ENCODE data around the gene DOCK3. TPM values are rescaled to one million over a fixed set of nuclear protein-coding genes. Genes with fewer than 3 reads are reported as not detected.
"Not testable (repeated sequence)": the region's sequence is repeated elsewhere in the genome, so short reads cannot be mapped to it uniquely, and the experiment has no call there.

Gene DOCK3
- polyA plus RNA-seq, 1 donor from 2014 or later, result 15.6 TPM

GRCh38 chr3:50862221-50862620 is 187.5 kb downstream of the DOCK3 start:
- no peak overlapping the region for H3K4me3 ChIP-seq (ENCODE audit: low read length)
- no peak overlapping the region for H2AFZ ChIP-seq (ENCODE audit: low read depth, low read length)
- no peak overlapping the region for H3K9ac ChIP-seq (ENCODE audit: low read length)
- H4K20me1 ChIP-seq (ENCODE audit: insufficient read depth), result no peaks in the 10 kb centered on the region
- peaks cover 5% of the 10 kb centered on the region for H3K9me3 ChIP-seq (ENCODE audit: low read length)
- H3K27ac ChIP-seq (ENCODE audit: low read length), result no peak overlapping the region
- H3K27me3 ChIP-seq (ENCODE audit: insufficient read depth, low read depth, low read length), result no peaks in the 10 kb centered on the region
- H3F3A ChIP-seq (ENCODE audit: insufficient read depth, low read length, poor library complexity, severe bottlenecking), result no peaks in the 10 kb centered on the region
- no peak for TF ChIP-seq EZH2 (IDR thresholded peaks at IDR 0.05; ENCODE audit: borderline replicate concordance, insufficient read depth, low read length, poor library complexity, severe bottlenecking)
- no peak for TF ChIP-seq POLR2AphosphoS5 (IDR thresholded peaks at IDR 0.05)
- no peak for TF ChIP-seq TAF1 (IDR thresholded peaks at IDR 0.05; ENCODE audit: low read depth)
- no peak for TF ChIP-seq EP300 (conservative IDR thresholded peaks at IDR 0.05; ENCODE audit: poor library complexity, severe bottlenecking)
- no peak for TF ChIP-seq SMC3 (conservative IDR thresholded peaks at IDR 0.05; ENCODE audit: poor library complexity)
- no peak for TF ChIP-seq MXI1 (conservative IDR thresholded peaks at IDR 0.05; ENCODE audit: poor library complexity, severe bottlenecking)
- no peak for TF ChIP-seq RAD21 (conservative IDR thresholded peaks at IDR 0.05)
- no peak for TF ChIP-seq CTCF (IDR thresholded peaks at IDR 0.05; ENCODE audit: poor library complexity, severe bottlenecking)
- TF ChIP-seq REST (IDR thresholded peaks at IDR 0.05; ENCODE audit: borderline replicate concordance), result no peak
- H3K79me2 ChIP-seq (replicated peaks; ENCODE audit: insufficient read depth, low read length), result peaks cover 2% of the 10 kb centered on the region
- no peak overlapping the region for H3K4me2 ChIP-seq (ENCODE audit: low read length)
- no peaks in the 10 kb centered on the region for H3K36me3 ChIP-seq (ENCODE audit: insufficient read depth, low read length)
- no peaks in the 10 kb centered on the region for H3K9me2 ChIP-seq (ENCODE audit: insufficient read depth, low read length)

GRCh38 chr3:50873376-50874157 is 198.8 kb downstream of the DOCK3 start:
- Histone ChIP-seq H3K27ac (ENCODE audit: low read length) (no peak overlapping the region), H3K9ac (ENCODE audit: low read length) (no peak overlapping the region), H2AFZ (ENCODE audit: low read depth, low read length) (no peak overlapping the region), H3K4me3 (ENCODE audit: low read length) (no peak overlapping the region), H3K79me2 (replicated peaks; ENCODE audit: insufficient read depth, low read length) (no peaks in the 10 kb centered on the region), H4K20me1 (ENCODE audit: insufficient read depth) (no peaks in the 10 kb centered on the region), H3K9me2 (ENCODE audit: insufficient read depth, low read length) (no peaks in the 10 kb centered on the region), H3K4me2 (ENCODE audit: low read length) (no peak overlapping the region), H3K9me3 (ENCODE audit: low read length) (no peaks in the 10 kb centered on the region), H3F3A (ENCODE audit: insufficient read depth, low read length, poor library complexity, severe bottlenecking) (no peaks in the 10 kb centered on the region), H3K27me3 (ENCODE audit: insufficient read depth, low read depth, low read length) (no peaks in the 10 kb centered on the region), H3K36me3 (ENCODE audit: insufficient read depth, low read length) (no peaks in the 10 kb centered on the region)
- TF ChIP-seq REST (IDR thresholded peaks at IDR 0.05; ENCODE audit: borderline replicate concordance), result no peak
- no peak for TF ChIP-seq RAD21 (conservative IDR thresholded peaks at IDR 0.05)
- no peak for TF ChIP-seq CTCF (IDR thresholded peaks at IDR 0.05; ENCODE audit: poor library complexity, severe bottlenecking)
- no peak for TF ChIP-seq TAF1 (IDR thresholded peaks at IDR 0.05; ENCODE audit: low read depth)
- TF ChIP-seq POLR2AphosphoS5 (IDR thresholded peaks at IDR 0.05), result no peak
- no peak for TF ChIP-seq EP300 (conservative IDR thresholded peaks at IDR 0.05; ENCODE audit: poor library complexity, severe bottlenecking)
- no peak for TF ChIP-seq MXI1 (conservative IDR thresholded peaks at IDR 0.05; ENCODE audit: poor library complexity, severe bottlenecking)

GRCh38 chr3:50874876-50875275 is 200.1 kb downstream of the DOCK3 start:
- not testable (repeated sequence) for H3K27ac ChIP-seq (ENCODE audit: low read length); H3F3A ChIP-seq (ENCODE audit: insufficient read depth, low read length, poor library complexity, severe bottlenecking); H3K79me2 ChIP-seq (replicated peaks; ENCODE audit: insufficient read depth, low read length); H3K27me3 ChIP-seq (ENCODE audit: insufficient read depth, low read depth, low read length); H3K4me3 ChIP-seq (ENCODE audit: low read length); H3K9ac ChIP-seq (ENCODE audit: low read length); H3K9me3 ChIP-seq (ENCODE audit: low read length); H3K4me2 ChIP-seq (ENCODE audit: low read length); H4K20me1 ChIP-seq (ENCODE audit: insufficient read depth); H2AFZ ChIP-seq (ENCODE audit: low read depth, low read length); H3K9me2 ChIP-seq (ENCODE audit: insufficient read depth, low read length); H3K36me3 ChIP-seq (ENCODE audit: insufficient read depth, low read length)

All from neural cell (in vitro differentiated cells).